H1 (cell line): ENCODE measurements around the gene KCNMA1. TPM values are rescaled to one million over a fixed set of nuclear protein-coding genes. Genes with fewer than 3 reads are reported as not detected.

Experiments used
- CTCF ChIA-PET: fragments of 300-600 bp; sonication (Branson Sonifier 250); formaldehyde crosslinking; loops from one replicate; lab custom pipeline; 2021; ENCODE audit not compliant: partially characterized antibody; lab: Charles Lee
- POLR2A ChIA-PET: fragments of 300-600 bp; sonication (Branson Sonifier 250); formaldehyde crosslinking; loops from one replicate; lab custom pipeline; 2021; ENCODE audit warnings: inconsistent platforms; ENCODE audit not compliant: partially characterized antibody; lab: Charles Lee
- DNase-seq, 2 experiments: peaks; one replicate each; pipeline versions ENCODE4 v3.0.0 to v3.0.0-alpha.2; 2010 to 2022; ENCODE audit warnings: low spot score in 2 of 2, low read depth in 1 of 2, mixed read lengths in 1 of 2
- FAIRE-seq: peaks from 2 replicates; lab custom pipeline; 2011; peaks lifted over from hg19 to GRCh38; lab: Jason Lieb, UNC
- H2AFZ ChIP-seq: 2 replicates; pipeline ENCODE4 v1.8.1; 2012; ENCODE audit warnings: low read length, inconsistent platforms
- H2AK5ac ChIP-seq: 2 replicates; pipeline ENCODE4 v1.6.1; 2013; ENCODE audit warnings: low read depth, low read length
- H2BK120ac ChIP-seq: replicated peaks from 2 replicates; pipeline ENCODE3; 2013; ENCODE audit warnings: low read depth, low read length, inconsistent platforms
- H2BK12ac ChIP-seq: 2 replicates; pipeline ENCODE4 v1.6.1; 2013; ENCODE audit warnings: low read depth, low read length
- H2BK15ac ChIP-seq: 2 replicates; pipeline ENCODE4 v1.6.1; 2013; ENCODE audit warnings: low read length
- H2BK20ac ChIP-seq: 2 replicates; pipeline ENCODE4 v1.6.1; 2013; ENCODE audit warnings: low read length
- H2BK5ac ChIP-seq: 2 replicates; pipeline ENCODE4 v1.6.1; 2013; ENCODE audit warnings: low read depth, low read length
- H3K14ac ChIP-seq: 2 replicates; pipeline ENCODE4 v1.6.1; 2013; ENCODE audit warnings: inconsistent platforms; ENCODE audit not compliant: insufficient read length
- H3K18ac ChIP-seq: 2 replicates; pipeline ENCODE4 v1.6.1; 2013; ENCODE audit warnings: low read length; ENCODE audit errors: extremely low read depth
- H3K23ac ChIP-seq: 2 replicates; pipeline ENCODE4 v1.6.1; 2013; ENCODE audit warnings: inconsistent platforms; ENCODE audit not compliant: insufficient read length
- H3K23me2 ChIP-seq: 2 replicates; pipeline ENCODE4 v1.6.1; 2013; ENCODE audit warnings: low read depth, low read length
- H3K27ac ChIP-seq: 2 replicates; pipeline ENCODE4 v1.6.1; 2011; ENCODE audit warnings: low read depth, low read length, inconsistent platforms
- H3K27me3 ChIP-seq, 4 experiments: replicated peaks in 1 of 4; 1 replicate in 1 of 4; 2 replicates in 3 of 4; pipeline versions ENCODE4 v1.6.1 to v1.8.1; 2011 to 2013; ENCODE audit warnings: low read length in 3 of 4, mild to moderate bottlenecking in 3 of 4, inconsistent platforms in 2 of 4, mixed read lengths in 2 of 4, moderate library complexity in 1 of 4; ENCODE audit not compliant: control insufficient read depth in 3 of 4, insufficient read depth in 3 of 4; ENCODE audit errors: extremely low read depth in 1 of 4
- H3K36me3 ChIP-seq, 4 experiments: 2 replicates each; pipeline versions ENCODE4 v1.6.1 to v1.8.1; 2011 to 2013; ENCODE audit warnings: mild to moderate bottlenecking in 4 of 4, low read length in 3 of 4, moderate library complexity in 2 of 4, control low read depth in 1 of 4, inconsistent platforms in 1 of 4; ENCODE audit not compliant: insufficient read depth in 4 of 4, control insufficient read depth in 2 of 4
- H3K4ac ChIP-seq: replicated peaks from 2 replicates; pipeline ENCODE3; 2013; ENCODE audit warnings: low read length, low read depth, mixed read lengths, inconsistent platforms; ENCODE audit not compliant: insufficient read length
- H3K4me1 ChIP-seq, 4 experiments: replicated peaks in 1 of 4; 1 replicate in 1 of 4; 2 replicates in 3 of 4; pipeline versions ENCODE4 v1.6.1 to v1.8.1; 2011 to 2013; ENCODE audit warnings: low read length in 3 of 4, inconsistent platforms in 2 of 4, mixed read lengths in 1 of 4; ENCODE audit not compliant: insufficient read depth in 4 of 4, control insufficient read depth in 3 of 4
- H3K4me2 ChIP-seq, 2 experiments: 2 replicates each; pipeline versions ENCODE4 v1.6.1 to v1.8.1; 2011 to 2013; ENCODE audit warnings: low read depth in 2 of 2, low read length in 2 of 2, control low read depth in 1 of 2, inconsistent platforms in 1 of 2, mild to moderate bottlenecking in 1 of 2; ENCODE audit not compliant: insufficient read depth in 1 of 2
- H3K4me3 ChIP-seq, 4 experiments: fragments of 200-600, 300-600 bp in 1 of 4; sonication (generic), shearing (Covaris generic), sonication (Bioruptor Twin) in 1 of 4; 2 replicates each; pipeline versions ENCODE4 v1.5.1 to v1.8.1; 2011 to 2016; ENCODE audit warnings: low read length in 4 of 4, low read depth in 3 of 4, control low read depth in 2 of 4, inconsistent platforms in 2 of 4, mild to moderate bottlenecking in 2 of 4, mixed read lengths in 1 of 4, moderate library complexity in 1 of 4; ENCODE audit not compliant: insufficient read depth in 2 of 4; ENCODE audit errors: extremely low read depth in 1 of 4
- H3K56ac ChIP-seq: replicated peaks from 2 replicates; pipeline ENCODE3; 2013; ENCODE audit warnings: low read depth, mild to moderate bottlenecking, mixed read lengths, low read length, inconsistent platforms; ENCODE audit not compliant: insufficient read length
- H3K79me1 ChIP-seq: 2 replicates; pipeline ENCODE4 v1.6.1; 2013; ENCODE audit warnings: low read depth, low read length, control low read depth
- H3K79me2 ChIP-seq, 2 experiments: 2 replicates each; pipeline versions ENCODE4 v1.6.1 to v1.8.1; 2012 to 2013; ENCODE audit warnings: low read length in 2 of 2, mild to moderate bottlenecking in 2 of 2, inconsistent platforms in 1 of 2; ENCODE audit not compliant: insufficient read depth in 2 of 2, control insufficient read depth in 1 of 2
- H3K9ac ChIP-seq, 4 experiments: replicated peaks in 1 of 4; 1 replicate in 1 of 4; 2 replicates in 3 of 4; pipeline versions ENCODE4 v1.6.1 to v1.8.1; 2011 to 2013; ENCODE audit warnings: low read depth in 3 of 4, low read length in 3 of 4, control low read depth in 2 of 4, mild to moderate bottlenecking in 2 of 4, moderate library complexity in 2 of 4, inconsistent platforms in 1 of 4; ENCODE audit errors: extremely low read depth in 1 of 4
- H3K9me3 ChIP-seq, 2 experiments: 2 replicates each; pipeline versions ENCODE4 v1.6.1 to v1.8.1; 2012 to 2013; ENCODE audit warnings: mild to moderate bottlenecking in 2 of 2, moderate library complexity in 2 of 2, control low read depth in 1 of 2, inconsistent platforms in 1 of 2, low read depth in 1 of 2, low read length in 1 of 2, mixed read lengths in 1 of 2; ENCODE audit not compliant: insufficient read depth in 2 of 2
- H4K20me1 ChIP-seq, 2 experiments: replicated peaks in 1 of 2; 2 replicates each; pipeline versions ENCODE3 to v1.8.1; 2011 to 2013; ENCODE audit warnings: inconsistent platforms in 2 of 2, low read length in 2 of 2, mild to moderate bottlenecking in 1 of 2; ENCODE audit not compliant: insufficient read depth in 2 of 2, control insufficient read depth in 1 of 2
- H4K5ac ChIP-seq: 2 replicates; pipeline ENCODE4 v1.6.1; 2013; ENCODE audit warnings: low read length, low read depth, mixed read lengths, inconsistent platforms; ENCODE audit not compliant: insufficient read length
- H4K8ac ChIP-seq: 2 replicates; pipeline ENCODE4 v1.8.0; 2013; ENCODE audit warnings: mild to moderate bottlenecking, moderate library complexity, low read length, inconsistent platforms; ENCODE audit not compliant: insufficient read depth; ENCODE audit errors: extremely low read depth
- H4K91ac ChIP-seq: replicated peaks from 2 replicates; pipeline ENCODE3; 2013; ENCODE audit warnings: low read length, mixed read lengths, inconsistent platforms; ENCODE audit not compliant: insufficient read length
- POLR2AphosphoS5 ChIP-seq: IDR thresholded peaks from 2 replicates; pipeline ENCODE4 v1.6.1; 2011; ENCODE audit warnings: low read depth, low read length
- WGBS, 2 experiments: shearing (Covaris generic) in 1 of 2; methylation state at CpG; one replicate each; pipeline versions ENCODE4 v1.1.6 to v1.1.7; 2013 to 2015; ENCODE audit warnings: low lambda C conversion rate in 2 of 2, mixed read lengths in 2 of 2, inconsistent platforms in 1 of 2, low coverage in 1 of 2, missing lambda C conversion rate in 1 of 2; ENCODE audit not compliant: insufficient replicate concordance in 2 of 2, insufficient coverage in 1 of 2, insufficient read length in 1 of 2; ENCODE audit errors: extremely low coverage in 1 of 2, missing lambda C conversion rate in 1 of 2; 5-methylcytosine and 5-hydroxymethylcytosine counted together
- polyA plus RNA-seq, 7 experiments: library from polyadenylated mRNA; depleted of rRNA in 3 of 7; stranded (reverse) in 5 of 7; unstranded in 2 of 7; fragments of >200 nt in 5 of 7; fragments of 200-250 nt in 2 of 7; gene quantifications; 1 replicate in 5 of 7; 2 replicates in 1 of 7; 4 replicates in 1 of 7; pipeline versions ENCODE4 v1.2.1 to v1.2.3, GENCODE V29; 2011 to 2013; ENCODE audit warnings: missing spikeins in 2 of 7, mixed read lengths in 2 of 7
- total RNA-seq: library from RNA; stranded (reverse); fragmentation: NEBNext Ultra II Directional; extraction: Animal tissue kit (Norgen Biotek cat#: 25700); gene quantifications from 2 replicates; pipeline ENCODE4 v1.2.1, GENCODE V29; 2021

Gene KCNMA1
- total and polyA plus RNA-seq, 2 of the 8 experiments (the other 6 are each of a cell fraction or from before 2014, with no cell fraction given), result 10.2 to 11.1 TPM

- CTCF ChIA-PET, result interaction anchor here (1.2 kb wide), 1 partner anchor 72 kb away, joined by 3 read pairs; no protein-coding TSS in a partner anchor
- no peak overlapping the region for H4K91ac ChIP-seq
- whole genome bisulfite sequencing, 2 experiments, result 73% methylated on average over 2 of the region's 2 CpGs; no CpG with 5 or more reads in 1 of the 2 experiments
- no peak overlapping the region for H3K4me2 ChIP-seq
- H3K56ac ChIP-seq, result no peak overlapping the region
- no peak for FAIRE-seq
- H3K27ac ChIP-seq, result no peak overlapping the region
- no peaks in the 10 kb centered on the region for H3K36me3 ChIP-seq
- peaks cover 0 to 16% (median 6%) of the 10 kb centered on the region in 4 experiments; a peak in 4 of 7 replicates for H3K4me1 ChIP-seq
- H4K8ac ChIP-seq, result no peak overlapping the region
- H3K4me3 ChIP-seq, result no peak overlapping the region
- no peak overlapping the region for H2AFZ ChIP-seq
- no peak overlapping the region for H2BK120ac ChIP-seq
- no peak overlapping the region for H3K23ac ChIP-seq
- POLR2A ChIA-PET, result no interaction called here
- H2AK5ac ChIP-seq, result no peak overlapping the region
- DNase-seq, result no peak
- no peak overlapping the region for H2BK12ac ChIP-seq
- no peaks in the 10 kb centered on the region for H3K23me2 ChIP-seq
- no peak overlapping the region for H3K4ac ChIP-seq
- no peaks in the 10 kb centered on the region for H4K20me1 ChIP-seq
- no peak overlapping the region for H3K14ac ChIP-seq
- H3K9me3 ChIP-seq, result no peaks in the 10 kb centered on the region
- H4K5ac ChIP-seq, result no peak overlapping the region
- no peak overlapping the region for H2BK15ac ChIP-seq
- no peak overlapping the region for H3K9ac ChIP-seq
- no peaks in the 10 kb centered on the region for H3K79me1 ChIP-seq
- no peak overlapping the region for H2BK5ac ChIP-seq
- TF ChIP-seq POLR2AphosphoS5, result no peak
- H3K27me3 ChIP-seq, result no peaks in the 10 kb centered on the region
- H3K18ac ChIP-seq, result no peak overlapping the region
- no peaks in the 10 kb centered on the region for H3K79me2 ChIP-seq
- H2BK20ac ChIP-seq, result no peak overlapping the region
Observed at GRCh38 chr10:77320971-77321471, 316.6 kb downstream of the KCNMA1 start.
